SJSA1 (cell line): ENCODE results near the gene UBASH3A. TPM values are rescaled to one million over a fixed set of nuclear protein-coding genes. Genes with fewer than 3 reads are reported as not detected.
"Not testable (repeated sequence)": the region's sequence is repeated elsewhere in the genome, so short reads cannot be mapped to it uniquely, and the experiment has no call there.

Experiments
- DNase-seq, 2 experiments: peaks; one replicate each; pipeline ENCODE4 v3.0.0-alpha.2; 2015 to 2020; ENCODE audit warnings: low spot score in 2 of 2, low read depth in 1 of 2
- H3K27ac ChIP-seq: fragments of 250-450 bp; sonication (Bioruptor Pico); 2 replicates; pipeline ENCODE4 v1.5.1; 2020; ENCODE audit warnings: mild to moderate bottlenecking, moderate library complexity
- H3K27me3 ChIP-seq: fragments of 250-450 bp; sonication (Bioruptor Pico); replicated peaks from 2 replicates; pipeline ENCODE4 v1.5.1; 2020; ENCODE audit warnings: mild to moderate bottlenecking, moderate library complexity
- H3K36me3 ChIP-seq: fragments of 250-450 bp; sonication (Bioruptor Pico); 2 replicates; pipeline ENCODE4 v1.5.1; 2020; ENCODE audit warnings: mild to moderate bottlenecking
- H3K4me1 ChIP-seq: fragments of 250-450 bp; sonication (Bioruptor Pico); replicated peaks from 2 replicates; pipeline ENCODE4 v1.6.1; 2021; ENCODE audit warnings: mild to moderate bottlenecking
- H3K4me3 ChIP-seq: fragments of 250-450 bp; sonication (Bioruptor Pico); 2 replicates; pipeline ENCODE4 v1.5.1; 2020; ENCODE audit warnings: mild to moderate bottlenecking
- H3K9me3 ChIP-seq: fragments of 250-450 bp; sonication (Bioruptor Pico); replicated peaks from 2 replicates; pipeline ENCODE4 v1.5.1; 2020; ENCODE audit warnings: mild to moderate bottlenecking
- total RNA-seq: library from RNA; depleted of rRNA; stranded (reverse); fragments of >200 nt; shearing (Covaris generic); gene quantifications from 2 replicates; pipeline ENCODE4 v1.2.3, GENCODE V29; 2014

The UBASH3A gene
- total RNA-seq, 1 experiment from 2014 or later, result not detected

DNA sequence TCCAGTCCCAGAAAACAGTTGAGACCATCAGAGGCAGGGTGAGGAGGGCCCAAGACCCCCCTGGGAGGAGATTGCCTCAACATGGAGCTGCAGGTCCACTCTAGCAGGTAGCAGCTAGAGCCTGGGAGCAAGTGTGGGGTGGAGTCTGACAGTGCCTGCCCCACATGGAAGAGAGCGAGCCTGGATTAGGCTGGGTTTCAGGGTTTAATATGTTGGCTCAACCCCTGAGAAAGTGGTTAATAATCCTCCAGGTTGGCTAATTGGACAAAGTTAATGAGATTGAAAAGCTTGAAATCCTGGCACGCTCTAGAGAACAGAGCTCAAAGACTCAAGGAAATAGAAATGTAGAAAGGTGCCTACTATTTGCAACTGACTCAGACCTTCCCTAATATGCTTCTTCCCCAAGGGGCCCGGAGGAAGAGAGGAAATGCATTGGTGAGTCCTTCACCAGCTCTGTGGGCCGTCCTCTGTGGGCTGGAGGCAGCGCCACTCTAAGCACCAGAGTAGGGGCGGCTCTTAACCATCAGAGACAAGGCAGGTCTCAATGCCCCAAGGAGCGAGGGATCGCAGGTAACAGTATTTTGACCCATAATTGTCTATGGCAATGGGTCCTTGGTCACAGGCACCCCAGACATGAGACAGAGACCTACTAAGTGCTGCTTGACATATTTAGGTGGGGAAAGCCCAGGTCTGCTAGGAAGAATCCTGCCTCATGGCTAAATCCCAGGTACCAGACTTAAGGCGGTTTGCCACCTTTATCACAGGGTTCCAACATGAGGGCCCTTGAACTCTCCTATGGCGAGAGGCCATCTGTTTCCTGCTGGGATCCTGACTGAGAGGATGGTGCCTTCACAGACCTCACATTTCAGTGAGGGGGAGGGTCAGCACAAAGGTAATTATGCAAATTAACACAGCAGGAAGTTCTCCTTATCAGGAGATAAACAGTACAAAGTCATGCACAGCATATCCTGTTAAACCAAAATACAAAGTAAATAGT, 58.5 kb downstream of the UBASH3A start:
- no peak for DNase-seq
- no peaks in the 10 kb centered on the region for H3K9me3 ChIP-seq
- H3K27me3 ChIP-seq, result no peaks in the 10 kb centered on the region
- H3K4me3 ChIP-seq, result no peak overlapping the region
- no peak overlapping the region for H3K27ac ChIP-seq
- no peaks in the 10 kb centered on the region; the same call in 1 of the 2 replicates for H3K4me1 ChIP-seq
- H3K36me3 ChIP-seq, result no peaks in the 10 kb centered on the region

DNA sequence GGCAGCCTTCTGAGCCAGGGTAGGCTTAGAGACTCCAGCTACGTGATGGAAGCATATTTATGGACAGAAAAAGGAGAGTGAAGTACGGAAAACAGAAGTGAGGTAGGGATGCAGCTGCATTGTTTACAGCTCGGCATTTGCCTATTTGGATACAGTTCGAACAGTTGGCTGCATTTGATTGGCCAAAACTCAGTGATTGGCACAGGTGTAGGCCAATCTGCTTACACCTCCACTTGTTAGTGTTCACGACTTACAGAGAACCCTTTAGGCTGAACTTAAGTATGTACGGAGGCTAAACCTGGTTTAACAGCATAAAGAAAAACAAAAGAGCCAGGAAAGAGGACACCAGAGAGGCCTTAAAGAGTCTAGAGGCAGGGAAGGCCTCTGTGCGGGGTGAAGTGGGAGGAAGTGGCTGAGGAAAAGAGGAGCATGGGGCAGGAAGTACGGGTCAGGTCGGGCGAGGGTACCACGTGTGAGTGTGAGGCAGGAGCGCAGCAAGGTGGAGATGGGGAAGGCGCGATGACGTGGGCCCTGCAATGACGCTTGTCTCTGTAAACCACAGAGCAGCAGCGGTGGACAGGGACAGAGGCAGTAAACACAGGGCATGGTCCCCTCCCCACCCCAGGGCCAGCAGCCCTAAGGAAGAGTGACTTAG, 60.3 kb downstream of the UBASH3A start:
- Histone ChIP-seq H3K27me3 (peaks cover 3% of the 10 kb centered on the region; the same call in 1 of the 2 replicates), H3K27ac (no peak overlapping the region), H3K4me3 (no peak overlapping the region), H3K4me1 (peaks cover 4% of the 10 kb centered on the region; the same call in 1 of the 2 replicates), H3K36me3 (no peaks in the 10 kb centered on the region), H3K9me3 (no peaks in the 10 kb centered on the region)
- peak in 1 of 2 experiments; percentile 20 for DNase-seq

DNA sequence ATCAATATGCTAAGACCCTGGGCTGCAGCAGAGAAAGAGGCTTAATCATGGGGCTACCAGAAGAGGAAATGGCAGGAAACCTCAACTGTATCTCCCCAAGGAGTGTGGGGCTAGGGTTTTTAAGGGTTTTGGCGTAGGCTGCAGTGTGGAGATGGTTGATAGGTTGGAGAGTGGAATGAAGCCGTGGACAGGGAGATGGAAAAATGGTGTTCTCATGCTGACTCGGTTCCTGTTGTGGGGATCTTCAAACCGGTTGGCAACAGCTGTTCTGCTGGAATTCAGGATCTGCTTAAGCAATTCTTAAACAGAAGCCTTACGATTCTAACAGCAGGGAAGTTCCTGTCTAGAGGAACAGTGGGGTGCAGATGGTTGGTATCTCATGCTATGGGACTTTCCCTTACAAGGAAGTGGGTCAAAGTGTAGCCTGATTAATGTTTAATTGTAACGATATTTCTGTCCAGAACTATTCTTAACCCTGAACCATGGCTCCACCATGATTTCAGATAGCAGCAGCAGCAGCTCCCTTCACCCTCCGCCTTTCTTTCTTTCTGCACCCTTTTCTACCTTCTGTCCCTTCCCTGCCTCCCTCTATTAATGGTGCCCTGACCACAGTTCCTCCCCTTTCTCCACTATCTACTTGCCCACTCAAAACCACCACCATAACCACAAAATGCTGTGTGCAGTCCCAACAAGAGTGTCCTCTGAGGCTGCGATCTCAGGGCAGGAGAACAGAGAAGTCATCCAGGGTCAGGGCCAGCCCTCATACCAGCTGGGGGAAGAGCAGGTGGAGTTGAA, 61.5 kb downstream of the UBASH3A start:
- H3K4me3 ChIP-seq, result no peak overlapping the region

DNA sequence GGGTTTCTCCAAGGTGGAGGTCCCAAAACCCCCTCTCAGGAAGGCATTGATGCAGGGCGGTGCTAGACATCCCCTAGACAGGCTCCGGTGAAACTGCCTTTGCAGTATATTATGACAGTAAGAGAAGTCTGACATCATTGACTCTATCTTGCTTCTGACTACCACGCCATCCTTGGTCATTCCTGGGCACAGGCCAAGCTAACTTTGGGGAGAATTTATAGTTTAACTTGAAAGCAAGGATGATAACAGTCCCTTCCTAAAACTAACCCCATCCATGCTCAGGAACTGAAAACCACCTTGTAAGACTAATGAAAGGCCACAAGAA, 62.1 kb downstream of the UBASH3A start:
- Histone ChIP-seq H3K27ac (no peak overlapping the region), H3K4me1 (peaks cover 4% of the 10 kb centered on the region; the same call in 1 of the 2 replicates), H3K4me3 (no peak overlapping the region), H3K36me3 (no peaks in the 10 kb centered on the region), H3K27me3 (peaks cover 3% of the 10 kb centered on the region; the same call in 1 of the 2 replicates), H3K9me3 (no peaks in the 10 kb centered on the region)
- DNase-seq, result no peak

More for the DNA sequence above, 61.5 kb downstream of the UBASH3A start:
- no peak for DNase-seq
- Histone ChIP-seq H3K27me3 (peaks cover 3% of the 10 kb centered on the region; the same call in 1 of the 2 replicates), H3K36me3 (no peaks in the 10 kb centered on the region), H3K9me3 (no peaks in the 10 kb centered on the region), H3K4me1 (peaks cover 4% of the 10 kb centered on the region; the same call in 1 of the 2 replicates), H3K27ac (no peak overlapping the region)

DNA sequence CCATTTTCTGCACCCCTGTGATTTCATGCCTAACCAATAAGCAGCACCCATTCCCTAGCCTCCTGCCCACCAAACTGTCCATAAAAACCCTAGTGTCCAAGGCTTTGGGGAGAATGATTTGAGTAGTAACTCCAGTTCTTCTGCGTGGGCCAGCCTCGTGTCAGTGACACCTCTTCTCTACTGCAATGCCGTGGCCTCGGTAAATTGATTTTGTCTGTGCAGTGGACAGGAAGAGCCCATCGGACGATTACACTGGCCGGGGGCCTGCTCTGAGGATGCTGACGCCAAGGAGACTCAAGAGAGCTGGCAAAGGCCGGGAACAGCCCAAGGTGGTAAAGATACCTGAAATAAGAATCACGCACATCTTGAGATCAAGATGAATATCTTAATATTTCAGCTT, 63.0 kb downstream of the UBASH3A start:
- H3K36me3 ChIP-seq, result no peaks in the 10 kb centered on the region
- peaks cover 4% of the 10 kb centered on the region; the same call in 1 of the 2 replicates for H3K4me1 ChIP-seq
- no peak overlapping the region for H3K4me3 ChIP-seq
- H3K27ac ChIP-seq, result no peak overlapping the region
- no peaks in the 10 kb centered on the region for H3K9me3 ChIP-seq
- DNase-seq, result no peak
- H3K27me3 ChIP-seq, result peaks cover 3% of the 10 kb centered on the region; the same call in 1 of the 2 replicates

DNA sequence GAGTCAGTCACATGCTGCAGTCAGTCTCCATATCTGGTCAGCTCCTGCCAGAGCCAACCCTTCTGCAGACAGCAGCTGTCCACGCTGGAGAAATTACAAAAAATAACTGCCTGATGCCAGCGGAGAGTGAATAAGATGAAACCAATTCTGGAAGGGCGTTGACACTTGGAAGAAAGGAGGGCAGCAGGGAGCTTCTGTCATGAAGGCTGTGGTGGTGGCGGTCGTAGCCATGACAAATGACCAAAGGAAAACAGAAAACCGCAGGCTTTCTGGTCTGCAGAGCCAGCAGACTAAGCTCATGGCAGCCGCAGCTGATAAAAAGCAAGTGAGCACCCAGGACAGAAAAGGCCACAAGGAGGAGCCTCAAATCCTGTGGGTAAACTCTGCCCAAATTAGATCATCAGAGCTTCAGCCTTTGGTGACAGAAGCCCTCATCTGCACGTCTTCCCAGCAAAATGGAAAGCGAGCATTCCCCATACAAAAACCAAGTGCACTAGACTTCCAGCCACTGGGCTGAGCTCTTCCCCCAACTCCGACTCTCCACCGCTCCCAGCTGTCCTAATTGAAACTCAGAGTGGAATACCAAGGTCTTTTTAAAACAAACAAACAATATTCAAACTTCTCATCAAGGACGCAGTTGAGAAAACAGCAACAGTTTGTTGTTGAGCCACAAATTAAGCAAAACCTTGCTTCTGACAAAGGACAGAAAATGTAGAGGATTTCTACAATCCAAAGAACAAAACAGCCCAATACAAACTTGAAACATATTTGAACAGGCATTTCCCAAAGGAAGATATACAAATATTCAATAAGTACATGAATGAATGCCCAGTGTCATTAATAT, 63.7 kb downstream of the UBASH3A start:
- H3K36me3 ChIP-seq, result no peaks in the 10 kb centered on the region
- no peak overlapping the region for H3K27ac ChIP-seq
- H3K9me3 ChIP-seq, result no peaks in the 10 kb centered on the region
- H3K27me3 ChIP-seq, result peaks cover 3% of the 10 kb centered on the region; the same call in 1 of the 2 replicates
- H3K4me1 ChIP-seq, result peaks cover 4% of the 10 kb centered on the region; the same call in 1 of the 2 replicates
- peak in 1 of 2 experiments; percentile 45 for DNase-seq
- H3K4me3 ChIP-seq, result no peak overlapping the region

DNA sequence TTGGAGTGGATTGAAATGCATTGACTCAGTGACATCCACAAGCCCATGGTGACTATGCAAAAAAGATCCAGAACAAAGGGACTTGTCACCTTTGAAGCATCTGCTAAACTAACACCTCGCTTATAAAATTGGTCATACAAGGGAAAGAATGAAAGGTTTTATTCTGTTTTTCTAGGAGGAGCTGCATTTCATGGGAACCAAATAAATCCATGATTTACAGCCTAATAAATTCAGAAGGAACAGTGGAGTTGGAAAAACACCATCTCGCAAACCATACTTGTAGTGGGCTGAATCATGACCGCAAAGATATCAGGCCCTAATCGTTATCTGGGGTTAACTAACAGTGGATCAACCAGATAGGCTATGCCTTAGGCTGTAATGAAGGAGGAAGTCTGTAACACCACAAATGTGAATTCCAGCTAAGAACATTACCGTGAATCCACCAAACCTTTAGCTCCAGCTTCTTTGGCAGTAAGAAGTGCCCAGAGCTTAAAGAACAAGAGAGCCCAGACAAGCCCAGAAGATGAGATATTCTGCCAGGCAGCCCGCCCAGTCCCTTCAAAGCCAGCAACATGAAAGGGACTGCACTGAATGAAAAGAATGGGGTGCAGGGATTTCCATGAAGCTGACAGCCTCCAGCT, 64.9 kb downstream of the UBASH3A start:
- H3K4me3 ChIP-seq, result no peak overlapping the region
- DNase-seq, result no peak
- no peaks in the 10 kb centered on the region for H3K9me3 ChIP-seq
- no peak overlapping the region for H3K27ac ChIP-seq
- H3K4me1 ChIP-seq, result peaks cover 4% of the 10 kb centered on the region; the same call in 1 of the 2 replicates
- peaks cover 3% of the 10 kb centered on the region; the same call in 1 of the 2 replicates for H3K27me3 ChIP-seq
- no peaks in the 10 kb centered on the region for H3K36me3 ChIP-seq

DNA sequence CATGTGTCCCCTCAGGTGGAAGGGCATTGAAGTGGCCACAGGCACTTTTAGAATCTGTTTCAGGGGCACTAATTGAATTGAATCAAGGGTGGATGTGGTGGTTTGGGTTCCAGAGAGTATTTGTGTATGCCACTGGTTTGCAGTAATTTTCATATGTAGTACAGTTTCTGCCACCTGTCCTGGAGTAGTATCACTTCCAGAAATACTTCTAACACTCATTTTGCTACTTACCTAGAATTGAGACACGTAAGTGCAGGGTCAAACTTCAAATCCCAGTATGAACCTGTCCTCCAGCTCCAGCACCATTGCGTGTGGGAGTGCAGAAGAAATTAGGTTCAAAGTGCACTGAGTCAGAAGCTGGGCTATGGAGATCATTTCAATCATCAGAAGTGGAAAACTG, 65.6 kb downstream of the UBASH3A start:
- H3K36me3 ChIP-seq, result no peaks in the 10 kb centered on the region
- H3K9me3 ChIP-seq, result no peaks in the 10 kb centered on the region
- H3K27ac ChIP-seq, result no peak overlapping the region
- H3K4me1 ChIP-seq, result peaks cover 4% of the 10 kb centered on the region; the same call in 1 of the 2 replicates
- no peak overlapping the region for H3K4me3 ChIP-seq
- peaks cover 3% of the 10 kb centered on the region; the same call in 1 of the 2 replicates for H3K27me3 ChIP-seq
- no peak for DNase-seq

DNA sequence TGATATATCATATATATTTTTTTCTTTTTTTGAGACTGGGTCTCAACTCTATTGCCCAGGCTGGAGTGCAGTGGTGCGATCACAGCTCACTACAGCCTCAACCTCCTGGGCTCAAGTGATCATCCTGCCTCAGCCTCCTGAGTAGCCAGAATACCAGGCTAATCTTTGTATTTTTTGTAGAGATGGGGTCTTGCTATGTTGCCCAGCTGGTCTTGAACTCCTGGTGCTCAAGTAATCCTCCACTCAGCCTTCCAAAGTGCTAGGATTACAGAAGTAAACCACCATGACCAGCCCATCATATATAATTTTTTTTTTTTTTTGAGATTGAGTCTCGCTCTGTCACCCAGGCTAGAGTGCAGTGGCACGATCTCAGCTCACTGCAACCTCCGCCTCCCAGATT, 66.0 kb downstream of the UBASH3A start:
- H3K36me3 ChIP-seq, H3K27ac ChIP-seq, H3K27me3 ChIP-seq, H3K9me3 ChIP-seq, DNase-seq, H3K4me3 ChIP-seq, H3K4me1 ChIP-seq: not testable (repeated sequence)

DNA sequence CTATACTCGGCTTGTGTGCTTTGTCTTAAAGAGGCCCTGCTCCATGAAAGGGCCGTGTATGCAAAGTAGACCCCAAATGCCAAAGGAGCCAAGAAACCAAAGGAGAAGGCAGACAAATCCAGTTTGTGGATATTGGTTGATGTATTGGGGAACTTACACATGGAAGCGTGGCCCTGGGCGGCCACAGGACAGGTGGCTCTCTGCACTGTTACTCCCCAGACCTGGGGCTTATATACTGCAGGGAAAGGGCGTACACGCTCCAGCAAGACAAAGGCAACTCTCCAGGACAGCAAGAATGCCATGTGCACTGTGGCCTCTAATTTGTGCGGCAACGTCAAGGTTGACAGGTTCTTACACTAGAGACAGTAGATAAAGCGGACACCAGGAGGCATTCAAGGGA, 67.5 kb downstream of the UBASH3A start:
- Histone ChIP-seq H3K27me3 (peaks cover 3% of the 10 kb centered on the region; the same call in 1 of the 2 replicates), H3K4me1 (peaks cover 4% of the 10 kb centered on the region; the same call in 1 of the 2 replicates), H3K4me3 (no peak overlapping the region), H3K36me3 (no peaks in the 10 kb centered on the region), H3K9me3 (no peaks in the 10 kb centered on the region), H3K27ac (no peak overlapping the region)
- no peak for DNase-seq

DNA sequence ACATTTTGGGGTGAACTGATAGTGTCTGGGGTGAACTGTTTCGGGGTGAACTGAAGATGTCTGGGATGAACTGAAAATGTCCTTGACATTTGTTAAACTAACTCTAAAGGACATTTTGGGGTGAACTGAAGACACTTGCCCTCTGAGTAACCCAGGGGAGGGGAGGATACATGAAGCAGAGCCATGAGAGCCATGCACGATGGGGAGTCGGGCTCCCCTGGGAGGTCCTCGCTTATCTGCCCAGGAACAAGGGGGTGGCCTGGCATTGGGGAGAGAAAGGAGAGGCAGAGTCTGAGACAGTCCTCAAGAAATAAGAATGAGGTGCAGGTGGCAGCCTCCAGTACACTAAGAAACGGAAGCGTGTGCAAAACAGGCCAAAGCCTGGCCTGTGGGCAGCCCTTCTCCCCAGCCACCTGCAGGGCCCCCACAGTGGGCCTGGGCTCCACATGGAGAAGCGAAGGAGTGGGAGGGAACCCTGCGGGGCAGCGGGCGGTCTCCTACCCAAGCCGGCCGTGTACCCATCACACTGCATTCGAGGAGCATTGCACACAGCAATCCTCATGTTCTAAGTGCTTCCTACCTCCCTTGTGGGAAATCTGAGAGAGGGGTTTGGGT, 68.1 kb downstream of the UBASH3A start:
- no peak for DNase-seq
- Histone ChIP-seq H3K27ac (no peak overlapping the region), H3K9me3 (no peaks in the 10 kb centered on the region), H3K4me3 (no peak overlapping the region), H3K4me1 (peaks cover 4% of the 10 kb centered on the region; the same call in 1 of the 2 replicates), H3K27me3 (peaks cover 3% of the 10 kb centered on the region; the same call in 1 of the 2 replicates), H3K36me3 (no peaks in the 10 kb centered on the region)

DNA sequence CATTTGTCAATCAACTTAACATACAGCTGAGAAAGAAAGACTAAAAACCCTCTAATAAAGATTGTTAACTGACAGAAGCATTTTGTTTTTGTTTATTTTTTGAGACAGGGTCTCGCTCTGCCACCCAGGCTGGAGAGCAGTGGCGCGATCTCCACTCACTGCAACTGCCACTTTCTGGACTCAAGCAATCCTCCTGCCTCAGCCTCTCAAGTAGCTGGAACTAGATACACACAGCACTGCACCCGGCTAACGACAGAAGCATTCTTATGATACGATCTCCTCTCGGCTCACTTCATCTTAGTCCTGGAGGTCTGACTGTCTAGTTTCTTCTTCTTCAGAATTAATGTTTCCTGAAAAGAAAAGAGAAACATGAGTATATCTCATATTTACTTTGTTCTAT, 68.8 kb downstream of the UBASH3A start:
- Histone ChIP-seq H3K27me3 (peaks cover 3% of the 10 kb centered on the region; the same call in 1 of the 2 replicates), H3K4me3 (no peak overlapping the region), H3K9me3 (no peaks in the 10 kb centered on the region), H3K27ac (no peak overlapping the region), H3K36me3 (no peaks in the 10 kb centered on the region), H3K4me1 (peaks cover 3% of the 10 kb centered on the region; the same call in 1 of the 2 replicates)
- DNase-seq, result peak in 1 of 2 experiments; percentile 13
